ENCODE data around the gene VMAC. TPM values are rescaled to one million over a fixed set of nuclear protein-coding genes. Genes with fewer than 3 reads are reported as not detected.

Gene VMAC
- total RNA-seq, 1 donor from 2014 or later = 7.1 TPM

GRCh38 chr19:5955636-5955935 lies 50.9 kb downstream of the VMAC start:
- H3K4me3 Mint-ChIP-seq = no peak overlapping the region
- TF ChIP-seq CTCF (conservative IDR thresholded peaks at IDR 0.05) = no peak
- peaks cover 74% of the 10 kb centered on the region for H3K4me1 Mint-ChIP-seq (ENCODE audit: unreplicated experiment)
- H3K36me3 Mint-ChIP-seq = no peaks in the 10 kb centered on the region
- no peaks in the 10 kb centered on the region for H3K27me3 Mint-ChIP-seq
- H3K27ac Mint-ChIP-seq = no peak overlapping the region
- no peak for DNase-seq (ENCODE audit: extremely low spot score, unreplicated experiment)
- no peaks in the 10 kb centered on the region for H3K9me3 Mint-ChIP-seq

- Mint-ChIP-seq H3K36me3 (no peaks in the 10 kb centered on the region), H3K9me3 (no peaks in the 10 kb centered on the region), H3K27ac (peak overlapping the region; percentile 65), H3K4me1 (ENCODE audit: unreplicated experiment) (peaks cover 72% of the 10 kb centered on the region), H3K27me3 (no peaks in the 10 kb centered on the region), H3K4me3 (peak overlapping the region; percentile 19)
- DNase-seq (ENCODE audit: extremely low spot score, unreplicated experiment) = no peak
- no peak for TF ChIP-seq CTCF (conservative IDR thresholded peaks at IDR 0.05)
These were observed 51.7 kb downstream of the VMAC start for GRCh38 chr19:5956323-5956722.

- Mint-ChIP-seq H3K4me1 (ENCODE audit: unreplicated experiment) (peaks cover 69% of the 10 kb centered on the region), H3K36me3 (no peaks in the 10 kb centered on the region), H3K27me3 (no peaks in the 10 kb centered on the region), H3K27ac (peak overlapping the region; percentile 65), H3K9me3 (no peaks in the 10 kb centered on the region), H3K4me3 (no peak overlapping the region)
- no peak for TF ChIP-seq CTCF (conservative IDR thresholded peaks at IDR 0.05)
- no peak for DNase-seq (ENCODE audit: extremely low spot score, unreplicated experiment)
These were observed 52.1 kb downstream of the VMAC start for GRCh38 chr19:5956728-5957127.

GRCh38 chr19:5957170-5957569 lies 52.5 kb downstream of the VMAC start:
- no peak for DNase-seq (ENCODE audit: extremely low spot score, unreplicated experiment)
- H3K4me1 Mint-ChIP-seq (ENCODE audit: unreplicated experiment) = peaks cover 70% of the 10 kb centered on the region
- peak overlapping the region; percentile 48 for H3K4me3 Mint-ChIP-seq
- no peak for TF ChIP-seq CTCF (conservative IDR thresholded peaks at IDR 0.05)
- H3K27me3 Mint-ChIP-seq = no peaks in the 10 kb centered on the region
- no peaks in the 10 kb centered on the region for H3K36me3 Mint-ChIP-seq
- peak overlapping the region; percentile 88 for H3K27ac Mint-ChIP-seq
- no peaks in the 10 kb centered on the region for H3K9me3 Mint-ChIP-seq

GRCh38 chr19:5958074-5958850 lies 53.6 kb downstream of the VMAC start:
- peak overlapping the region; percentile 60 for H3K4me3 Mint-ChIP-seq
- H3K36me3 Mint-ChIP-seq = no peaks in the 10 kb centered on the region
- H3K9me3 Mint-ChIP-seq = no peaks in the 10 kb centered on the region
- H3K27ac Mint-ChIP-seq = peak overlapping the region; percentile 88
- H3K4me1 Mint-ChIP-seq (ENCODE audit: unreplicated experiment) = peaks cover 71% of the 10 kb centered on the region
- no peak for TF ChIP-seq CTCF (conservative IDR thresholded peaks at IDR 0.05)
- no peaks in the 10 kb centered on the region for H3K27me3 Mint-ChIP-seq
- no peak for DNase-seq (ENCODE audit: extremely low spot score, unreplicated experiment)

GRCh38 chr19:5958851-5959122 lies 54.1 kb downstream of the VMAC start:
- Mint-ChIP-seq H3K27me3 (no peaks in the 10 kb centered on the region), H3K9me3 (no peaks in the 10 kb centered on the region), H3K27ac (peak overlapping the region; percentile 25), H3K4me3 (no peak overlapping the region), H3K36me3 (no peaks in the 10 kb centered on the region), H3K4me1 (ENCODE audit: unreplicated experiment) (peaks cover 66% of the 10 kb centered on the region)
- no peak for TF ChIP-seq CTCF (conservative IDR thresholded peaks at IDR 0.05)
- no peak for DNase-seq (ENCODE audit: extremely low spot score, unreplicated experiment)
